Kidney glomerular epithelial cell (primary cell): ENCODE results near the gene PLLP.

ENCODE experiments used
- DNase-seq: peaks from one replicate; lab custom pipeline; 2025; lab: John Stamatoyannopoulos, UW

PLLP gene, protein sequence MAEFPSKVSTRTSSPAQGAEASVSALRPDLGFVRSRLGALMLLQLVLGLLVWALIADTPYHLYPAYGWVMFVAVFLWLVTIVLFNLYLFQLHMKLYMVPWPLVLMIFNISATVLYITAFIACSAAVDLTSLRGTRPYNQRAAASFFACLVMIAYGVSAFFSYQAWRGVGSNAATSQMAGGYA

DNA sequence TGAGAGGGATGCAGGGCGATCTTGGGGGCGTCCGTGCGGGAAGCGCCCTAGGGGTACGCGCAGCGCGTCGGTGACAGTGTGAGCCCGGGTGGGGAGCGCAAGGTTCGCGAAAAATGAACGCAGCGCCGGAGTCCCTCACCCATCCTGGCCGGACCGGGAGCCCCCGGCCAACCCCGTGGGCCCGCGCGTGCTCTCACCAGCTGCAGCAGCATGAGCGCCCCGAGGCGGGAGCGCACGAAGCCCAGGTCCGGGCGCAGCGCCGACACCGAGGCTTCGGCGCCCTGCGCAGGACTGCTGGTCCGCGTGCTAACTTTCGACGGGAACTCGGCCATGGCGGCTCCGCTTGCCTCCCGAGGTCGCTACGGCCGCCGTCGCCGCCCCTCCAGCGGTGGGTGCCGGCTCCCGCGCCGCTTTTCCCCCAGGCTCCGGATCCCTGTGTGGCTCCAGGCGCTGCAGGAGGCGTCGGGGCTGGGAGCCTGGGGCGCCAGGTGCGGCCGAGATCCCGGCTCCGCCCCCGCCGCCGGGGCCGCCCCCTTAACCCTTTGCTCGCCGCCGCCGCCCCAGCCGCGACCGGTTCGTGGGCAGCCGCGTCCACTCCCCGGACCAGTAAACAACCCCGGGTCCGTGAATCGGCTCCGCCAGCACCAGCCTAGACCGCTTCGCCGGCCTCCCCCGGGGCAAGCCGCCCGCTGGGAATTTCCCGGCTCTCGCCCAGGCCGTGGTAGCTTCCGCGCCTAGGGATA lies at the start of gene PLLP:
Gene PLLP, minus strand, starts transcription at position 464 of the 743 bp plus-strand sequence. Its CDS starts 132 bp downstream, at position 332.
- peak; percentile 34 for DNase-seq

- DNase-seq = no peak
These were observed 48.9 kb upstream of the PLLP start for GRCh38 chr16:57333402-57333801.

- DNase-seq = no peak
These were observed 46.9 kb upstream of the PLLP start for GRCh38 chr16:57331355-57331754.

DNA sequence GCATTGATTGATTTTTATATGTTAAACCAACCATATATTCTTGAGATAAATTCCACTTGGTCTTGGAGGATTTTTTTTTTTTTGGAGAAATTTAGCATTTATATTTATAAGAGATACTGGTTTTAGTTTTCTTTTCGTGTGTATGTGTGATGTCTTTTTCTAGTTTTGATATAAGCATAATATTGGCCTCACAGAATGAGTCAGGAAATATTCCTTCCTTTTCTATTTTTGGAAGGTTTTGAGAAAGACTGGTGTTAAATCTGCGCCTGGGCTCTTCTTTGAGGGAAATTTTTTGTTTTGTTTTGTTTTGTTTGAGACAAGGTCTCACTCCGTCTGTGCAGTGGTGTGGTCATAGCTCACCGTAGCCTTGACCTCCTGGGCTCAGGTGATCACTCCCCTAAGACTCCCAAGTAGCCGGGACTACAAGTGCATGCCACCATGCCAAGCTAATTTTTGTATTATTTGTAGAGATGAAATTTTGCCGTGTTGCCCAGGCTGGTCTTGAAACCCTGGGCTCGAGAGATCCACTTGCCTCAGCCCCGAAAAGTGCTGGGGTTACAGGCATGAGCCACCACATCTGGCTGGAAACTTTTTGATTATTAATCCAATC lies 45.4 kb upstream of the PLLP start:
- DNase-seq = no peak

GRCh38 chr16:57325458-57325857 lies 41.0 kb upstream of the PLLP start:
- no peak for DNase-seq

DNA sequence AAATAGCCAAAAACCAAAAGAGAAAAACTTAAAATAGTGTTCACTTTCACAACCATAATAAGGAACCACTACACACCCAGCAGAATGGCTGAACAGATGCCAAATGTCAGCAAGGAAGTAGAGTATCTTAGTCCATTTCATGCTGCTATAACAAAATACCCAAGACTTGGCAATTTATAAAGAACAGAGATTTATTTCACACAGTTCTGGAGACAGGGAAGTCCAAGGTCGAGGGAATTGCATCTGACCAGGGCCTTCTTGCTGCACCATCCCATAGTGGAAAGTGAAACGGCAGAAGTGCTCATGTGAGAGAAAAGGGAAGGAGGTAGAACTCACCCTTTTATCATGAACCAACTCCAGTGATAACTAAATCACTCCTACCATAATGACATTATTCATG lies 40.3 kb upstream of the PLLP start:
- DNase-seq = no peak

- no peak for DNase-seq
These were observed 35.2 kb upstream of the PLLP start for GRCh38 chr16:57319646-57320045.

- DNase-seq = no peak
These were observed 33.9 kb upstream of the PLLP start for GRCh38 chr16:57318240-57318970.

DNA sequence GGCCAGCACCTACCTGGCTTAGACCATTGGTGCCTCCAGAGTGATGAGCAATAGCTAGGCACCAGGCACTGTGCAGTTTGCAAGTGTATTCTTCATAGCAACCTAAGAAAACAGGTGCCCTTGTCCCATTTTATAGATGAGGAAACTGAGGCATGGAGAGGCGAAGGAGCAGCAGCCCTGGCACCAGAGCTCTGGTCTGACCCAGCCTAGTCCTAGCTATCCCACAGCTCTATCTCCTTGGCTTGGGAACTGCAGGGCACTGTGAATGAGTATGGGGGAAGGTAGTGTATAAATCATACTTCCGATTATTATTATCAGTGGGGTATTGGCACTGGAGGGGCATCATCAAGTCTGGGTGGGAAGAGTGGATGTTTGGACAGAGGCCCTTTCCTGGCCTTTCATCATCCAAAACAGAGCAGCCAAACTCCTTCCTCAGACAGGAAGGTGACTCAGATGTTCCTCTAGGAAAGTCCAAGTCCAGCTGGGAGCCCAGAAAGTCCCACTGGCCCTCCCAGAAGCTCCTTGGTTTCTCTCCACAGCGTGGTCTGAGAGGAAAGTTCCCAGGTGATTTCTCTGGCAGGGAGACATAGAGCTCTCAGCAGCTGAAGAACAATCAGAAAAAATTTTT lies 32.0 kb upstream of the PLLP start:
- peak; percentile 18 for DNase-seq

GRCh38 chr16:57315416-57315815 lies 30.9 kb upstream of the PLLP start:
- no peak for DNase-seq

- peak; percentile 27 for DNase-seq
These were observed 29.8 kb upstream of the PLLP start for GRCh38 chr16:57314161-57314785.

- DNase-seq = no peak
These were observed 29.0 kb upstream of the PLLP start for GRCh38 chr16:57313509-57313908.

- no peak for DNase-seq
These were observed 26.3 kb upstream of the PLLP start for GRCh38 chr16:57310801-57311200.

DNA sequence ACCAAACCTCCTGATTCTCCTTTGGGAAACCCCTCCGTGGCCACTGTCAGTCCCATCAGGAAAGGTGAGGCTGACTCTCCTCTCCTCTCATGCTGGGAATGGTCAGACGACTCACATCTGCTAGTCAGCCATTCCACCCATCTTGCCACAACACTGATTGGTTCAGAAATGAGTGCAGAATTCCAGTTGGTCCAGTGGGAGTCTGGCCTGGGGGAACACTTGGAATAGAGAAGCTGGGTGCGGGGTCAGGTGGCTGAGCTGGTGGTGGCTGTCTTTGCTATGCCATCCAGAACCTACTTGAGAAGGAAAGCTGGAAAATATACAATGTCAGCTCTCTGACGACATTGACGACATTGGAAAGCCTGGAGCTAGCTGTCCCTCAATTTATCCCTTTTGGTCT lies 23.6 kb upstream of the PLLP start:
- peak; percentile 10 for DNase-seq

DNA sequence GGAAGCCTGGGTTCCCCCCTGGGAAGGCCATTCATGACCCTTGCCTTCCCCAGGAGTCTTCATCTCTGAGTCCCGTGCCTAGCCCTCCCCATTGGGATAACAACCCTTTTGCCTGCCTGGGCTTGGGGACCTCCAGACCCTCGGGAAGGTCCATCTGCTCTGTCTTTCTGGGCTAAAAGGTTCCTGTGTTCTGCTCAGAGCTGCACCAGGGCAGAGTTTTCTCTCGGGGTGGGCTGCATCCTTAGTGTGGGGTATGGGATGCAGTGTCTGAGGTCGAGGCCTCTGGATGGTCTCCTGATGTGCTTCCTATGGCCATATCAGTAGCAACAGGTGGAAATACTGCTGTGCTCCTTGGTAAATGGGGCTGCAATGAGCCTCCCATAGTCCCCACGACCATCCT lies 22.9 kb upstream of the PLLP start:
- DNase-seq = no peak

DNA sequence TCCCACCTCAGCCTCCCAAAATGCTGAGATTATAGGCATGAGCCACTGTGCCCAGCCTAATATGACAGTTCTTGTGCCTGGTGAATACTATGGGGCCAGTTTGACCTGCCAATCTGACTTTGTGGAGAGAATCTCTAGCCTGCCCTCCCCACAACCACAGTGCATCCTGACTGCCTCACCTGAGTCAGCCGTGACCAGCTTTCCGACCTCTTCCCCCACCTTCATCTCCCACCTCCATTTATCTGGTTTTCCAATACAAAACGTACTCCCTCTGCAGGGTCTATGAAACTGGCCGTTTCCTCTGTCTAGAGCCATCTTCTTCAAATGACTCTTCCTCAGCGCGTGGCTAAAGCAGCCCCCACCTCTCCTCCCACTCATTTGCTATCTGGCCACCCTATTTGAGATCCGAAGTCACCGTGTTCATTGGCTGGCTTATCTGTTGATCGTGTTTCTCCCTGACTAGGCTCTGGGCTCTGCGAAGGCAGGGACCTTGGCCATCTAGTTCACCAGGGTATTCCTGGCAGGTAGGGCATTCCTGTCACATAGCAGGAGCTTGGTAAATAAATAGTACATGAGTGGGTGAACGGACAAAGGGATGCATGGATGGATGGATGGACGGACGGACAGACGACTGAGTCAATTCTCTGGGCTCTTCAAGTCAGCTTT lies 22.3 kb upstream of the PLLP start:
- DNase-seq = no peak

DNA sequence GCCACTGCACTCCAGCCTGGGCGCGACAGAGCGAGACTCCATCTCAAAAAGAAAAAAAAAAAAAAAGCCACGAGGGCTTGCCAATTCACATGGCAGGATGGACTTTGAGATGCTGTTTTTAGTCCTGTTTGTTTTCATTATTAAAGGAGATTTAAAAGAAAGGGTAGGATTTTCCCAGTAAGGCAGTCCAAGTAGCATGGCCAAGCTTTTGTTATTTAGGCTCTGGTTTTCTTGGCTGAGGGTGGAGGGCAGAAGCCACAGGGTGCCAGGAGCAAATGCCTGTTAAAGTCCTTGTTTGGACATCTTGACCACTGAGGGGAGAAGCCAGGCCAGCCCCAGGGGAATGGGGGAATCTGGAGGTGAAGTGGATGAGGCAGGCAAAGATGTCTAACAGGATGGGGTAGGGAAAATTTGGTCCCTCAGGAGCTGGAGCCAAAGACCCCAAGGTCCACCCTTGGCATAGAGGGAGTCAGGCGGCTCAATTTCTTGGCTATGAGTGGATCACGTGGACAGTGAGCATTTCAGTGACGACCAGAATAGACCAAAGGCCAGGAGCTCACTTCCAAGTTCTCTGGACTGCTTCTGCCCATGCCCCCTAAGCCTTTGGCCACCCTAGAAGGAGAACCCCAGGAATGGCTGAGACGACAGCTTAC lies 20.8 kb upstream of the PLLP start:
- DNase-seq = no peak

GRCh38 chr16:57304169-57305061 lies 19.9 kb upstream of the PLLP start:
- peak; percentile 84 for DNase-seq

- DNase-seq = no peak
These were observed 19.4 kb upstream of the PLLP start for GRCh38 chr16:57303910-57304168.
